H4 (cell line): Measurements from ENCODE around the gene TRANK1. TPM values are rescaled to one million over a fixed set of nuclear protein-coding genes. Genes with fewer than 3 reads are reported as not detected.
A peak's percentile ranks its signal among the peaks of the same experiment; 100 is the strongest.
"Not testable (repeated sequence)": the region's sequence is repeated elsewhere in the genome, so short reads cannot be mapped to it uniquely, and the experiment has no call there.

Experiments used
- DNase-seq: peaks from one replicate; pipeline ENCODE4 v3.0.0-alpha.2; 2015; ENCODE audit warnings: low spot score
- total RNA-seq: library from RNA; depleted of rRNA; stranded (reverse); fragments of >200 nt; shearing (Covaris generic); gene quantifications from 2 replicates; pipeline ENCODE4 v1.2.3, GENCODE V29; 2014; rRNA removed

Gene TRANK1
- total RNA-seq, result 9.7 and 11.4 TPM in 2 replicates

- no peak for DNase-seq
Observed at GRCh38 chr3:36944641-36945270, at the start of gene TRANK1. TRANK1 (minus strand) TSS chr3:36945054; CDS start chr3:36944809, 245 bp downstream.

GRCh38 chr3:36993326-36994283 is 48.8 kb upstream of the TRANK1 start, which contains the start of gene MLH1:
MLH1 (plus strand) TSS chr3:36993518; CDS start chr3:36993548, 30 bp downstream.
- DNase-seq, result peak; percentile 99

DNA sequence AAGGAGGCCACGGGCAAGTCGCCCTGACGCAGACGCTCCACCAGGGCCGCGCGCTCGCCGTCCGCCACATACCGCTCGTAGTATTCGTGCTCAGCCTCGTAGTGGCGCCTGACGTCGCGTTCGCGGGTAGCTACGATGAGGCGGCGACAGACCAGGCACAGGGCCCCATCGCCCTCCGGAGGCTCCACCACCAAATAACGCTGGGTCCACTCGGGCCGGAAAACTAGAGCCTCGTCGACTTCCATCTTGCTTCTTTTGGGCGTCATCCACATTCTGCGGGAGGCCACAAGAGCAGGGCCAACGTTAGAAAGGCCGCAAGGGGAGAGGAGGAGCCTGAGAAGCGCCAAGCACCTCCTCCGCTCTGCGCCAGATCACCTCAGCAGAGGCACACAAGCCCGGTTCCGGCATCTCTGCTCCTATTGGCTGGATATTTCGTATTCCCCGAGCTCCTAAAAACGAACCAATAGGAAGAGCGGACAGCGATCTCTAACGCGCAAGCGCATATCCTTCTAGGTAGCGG is 48.0 kb upstream of the TRANK1 start, which contains the start of gene EPM2AIP1:
Gene EPM2AIP1, minus strand, starts transcription at position 326 of the 520 bp plus-strand sequence. Its CDS starts 54 bp downstream, at position 272.
- DNase-seq, result no peak

DNA sequence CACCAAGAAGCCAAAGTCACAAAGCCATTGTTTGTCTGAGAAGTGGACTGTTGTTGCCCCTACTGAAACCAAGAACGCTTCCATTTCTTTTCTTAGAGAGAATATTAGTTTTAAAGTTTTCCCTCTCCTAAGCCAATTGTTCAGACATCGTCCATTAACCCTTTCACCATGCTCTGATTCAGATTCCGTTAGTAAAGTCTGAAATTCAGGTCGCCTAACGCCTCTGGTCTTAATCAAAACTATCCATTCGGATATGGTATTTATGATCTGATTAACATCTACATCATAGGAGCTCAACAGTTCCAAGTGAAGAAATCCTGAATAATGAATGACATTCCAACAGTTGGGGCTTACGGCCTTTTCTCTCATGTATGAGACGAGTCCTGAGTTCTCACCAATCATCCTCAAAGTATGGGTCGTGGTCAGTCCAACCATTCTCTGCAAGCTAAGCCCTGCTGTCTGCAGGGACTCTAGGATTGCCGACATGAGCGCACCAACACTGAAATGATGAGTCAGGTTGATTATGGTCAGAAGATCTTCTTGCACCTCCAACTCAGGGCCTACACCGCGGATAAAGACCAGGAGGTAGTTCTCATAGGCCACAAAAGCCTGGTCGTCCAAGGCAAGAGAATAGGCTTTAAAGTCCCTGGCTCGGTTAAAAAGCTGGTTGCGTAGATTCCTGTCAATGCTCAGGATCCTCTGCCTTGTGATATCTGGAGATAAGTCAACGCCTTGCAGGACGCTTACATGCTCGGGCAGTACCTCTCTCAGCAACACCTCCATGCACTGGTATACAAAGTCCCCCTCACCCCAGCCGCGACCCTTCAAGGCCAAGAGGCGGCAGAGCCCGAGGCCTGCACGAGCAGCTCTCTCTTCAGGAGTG is 47.3 kb upstream of the TRANK1 start:
- peak; percentile 7 for DNase-seq

GRCh38 chr3:36991147-36991546 is 46.3 kb upstream of the TRANK1 start:
- no peak for DNase-seq

- DNase-seq, result no peak
Observed at GRCh38 chr3:36989568-36989967, 44.7 kb upstream of the TRANK1 start.

- DNase-seq, result no peak
Observed at GRCh38 chr3:36989005-36989404, 44.2 kb upstream of the TRANK1 start.

DNA sequence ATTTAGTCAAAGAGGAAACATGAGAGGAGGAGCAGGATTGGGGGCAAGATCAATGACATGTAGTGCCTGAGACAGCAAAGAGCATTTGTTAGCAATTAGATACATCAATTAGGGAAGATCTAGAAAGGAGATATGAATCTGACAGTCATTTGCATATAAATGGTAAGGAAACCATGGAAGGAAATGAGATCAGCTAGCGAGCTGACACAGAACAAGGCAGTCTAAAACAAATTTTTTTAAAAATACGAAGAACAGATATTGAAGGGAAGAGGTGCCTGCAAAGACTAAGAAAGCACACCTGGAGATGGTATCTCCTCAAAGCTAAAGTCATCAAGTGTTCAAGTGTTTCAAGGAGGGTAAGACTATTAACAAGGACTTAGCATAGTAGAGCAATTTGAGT is 43.5 kb upstream of the TRANK1 start:
- no peak for DNase-seq

DNA sequence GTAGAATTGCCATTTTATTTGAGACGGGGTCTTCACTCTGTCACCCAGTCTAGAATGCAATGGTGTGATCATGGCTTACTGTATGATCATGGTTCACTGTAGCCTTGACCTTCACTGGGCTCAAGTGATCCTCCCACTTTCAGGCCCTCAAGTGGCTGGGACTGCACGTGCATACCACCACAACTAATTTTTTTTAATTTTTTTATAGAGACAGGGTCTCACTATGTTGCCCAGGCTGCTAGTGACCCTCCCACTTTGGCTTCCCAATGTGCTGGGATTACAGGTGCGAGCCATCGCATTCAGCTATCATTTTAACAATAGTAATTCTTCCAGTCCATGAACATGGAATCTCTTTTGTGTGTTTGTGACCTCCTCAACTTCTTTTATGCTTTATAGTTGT is 36.2 kb upstream of the TRANK1 start:
- no peak for DNase-seq

DNA sequence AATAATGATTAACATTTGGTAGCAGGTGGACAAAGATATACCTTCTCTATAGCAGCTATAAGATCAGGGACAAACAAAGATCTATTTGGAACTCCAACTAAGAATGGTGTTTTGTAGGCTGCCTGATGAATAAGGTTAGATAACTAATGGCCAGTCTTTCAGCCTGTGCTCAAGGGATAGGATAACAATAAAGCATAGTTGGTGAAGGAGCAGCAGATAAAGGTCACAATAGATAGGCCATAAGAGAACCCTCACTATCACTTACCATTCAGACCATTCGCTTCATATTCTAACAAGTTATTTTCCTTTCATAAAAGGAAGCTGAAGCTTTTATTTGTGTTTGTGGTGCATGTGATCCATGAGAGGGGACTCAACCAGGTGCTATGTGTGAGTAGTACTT is 28.3 kb upstream of the TRANK1 start:
- no peak for DNase-seq

GRCh38 chr3:36972163-36972562 is 27.3 kb upstream of the TRANK1 start:
- no peak for DNase-seq

DNA sequence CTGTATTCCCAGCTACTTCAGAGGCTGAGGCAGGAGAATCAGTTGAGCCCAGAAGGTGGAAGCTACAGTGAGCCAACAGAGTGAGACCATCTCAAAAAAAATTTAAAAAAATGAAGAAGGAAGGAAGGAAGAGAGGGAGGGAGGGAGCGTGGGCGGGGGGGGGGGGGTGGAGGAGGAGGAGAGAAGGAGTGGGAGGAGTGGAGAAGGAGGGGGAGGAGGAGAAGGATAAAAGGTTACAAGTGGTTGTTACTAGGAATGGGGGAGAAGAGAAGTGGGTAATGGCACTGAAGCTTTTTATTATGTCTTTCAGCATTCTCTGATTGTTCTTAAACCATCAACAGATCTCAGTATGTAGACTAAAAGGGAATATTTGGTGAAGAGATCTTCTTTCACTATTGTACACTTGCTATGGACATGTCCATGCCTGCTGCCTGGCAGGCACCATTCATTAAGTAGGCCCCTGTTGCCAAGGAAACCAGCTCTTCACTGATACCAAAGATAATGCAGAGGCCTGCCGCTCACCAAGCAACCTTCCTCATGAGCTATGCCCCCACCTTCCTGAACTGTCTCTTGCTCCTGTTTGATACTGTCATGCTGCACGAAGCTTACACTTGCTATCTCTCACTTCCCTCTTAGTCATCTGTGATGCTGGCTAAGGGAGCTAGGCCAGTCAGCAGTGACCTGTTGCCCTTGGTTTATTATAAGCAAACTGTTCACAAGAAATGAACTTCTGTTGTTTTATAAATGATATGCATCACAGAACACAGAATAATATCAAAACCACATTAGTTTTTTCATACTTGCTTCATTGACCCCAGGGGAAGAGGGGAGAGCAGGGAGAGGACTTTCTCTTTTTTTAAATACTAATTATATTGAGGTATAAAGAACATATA is 24.9 kb upstream of the TRANK1 start:
- no peak for DNase-seq

DNA sequence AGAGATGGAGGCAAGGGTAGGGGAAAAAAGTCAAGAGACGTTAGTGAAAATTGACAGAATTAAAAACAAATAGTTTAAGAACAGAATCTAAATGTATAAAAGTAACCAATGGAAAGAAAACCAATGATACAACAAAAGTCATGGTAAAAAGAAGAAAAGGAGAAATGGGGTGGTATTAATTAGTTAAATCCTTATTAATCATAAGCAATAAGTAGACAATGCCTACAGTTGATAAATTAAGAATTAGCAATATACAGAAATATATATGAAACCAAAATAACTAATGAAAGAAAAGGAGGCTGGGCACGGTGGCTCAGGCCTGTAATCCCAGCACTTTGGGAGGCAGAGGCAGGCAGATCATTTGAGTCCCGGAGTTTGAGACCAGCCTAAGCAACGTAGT is 24.2 kb upstream of the TRANK1 start:
- DNase-seq, result no peak

DNA sequence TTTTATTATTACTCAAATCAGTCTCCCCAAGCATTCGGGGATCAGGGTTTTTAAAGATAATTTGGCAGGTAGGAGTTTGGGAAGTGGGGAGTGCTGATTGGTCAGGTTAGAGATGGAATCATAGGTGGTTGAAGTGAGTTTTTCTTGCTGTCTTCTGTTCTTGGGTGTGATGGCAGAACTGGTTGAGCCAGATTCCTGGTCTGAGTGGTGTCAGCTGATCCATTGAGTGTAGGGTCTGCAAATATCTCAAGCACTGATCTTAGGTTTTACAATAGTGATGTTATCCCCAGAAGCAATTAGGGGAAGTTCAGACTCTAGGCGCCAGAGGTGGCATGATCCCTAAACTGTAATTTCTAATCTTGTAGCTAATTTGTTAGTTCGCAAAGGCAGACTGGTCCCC is 20.6 kb upstream of the TRANK1 start:
- DNase-seq, result no peak

DNA sequence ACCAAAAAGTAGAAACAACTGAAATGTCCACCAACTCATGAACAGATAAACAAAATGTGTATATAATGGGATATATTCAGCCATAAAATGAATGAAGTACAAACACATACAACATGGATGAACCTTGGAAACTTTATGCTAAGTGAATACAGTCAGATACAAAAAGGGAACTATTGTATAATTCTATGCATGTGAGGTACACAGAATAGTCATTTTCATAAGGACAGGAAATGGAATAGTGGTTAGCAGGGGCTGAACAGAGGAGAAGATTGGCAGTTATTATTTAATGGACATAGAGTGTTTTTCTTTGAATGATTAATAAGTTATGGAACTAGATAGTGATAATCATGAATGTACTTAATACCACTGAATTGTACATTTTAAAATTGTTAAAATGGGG is 20.0 kb upstream of the TRANK1 start:
- DNase-seq, result no peak

DNA sequence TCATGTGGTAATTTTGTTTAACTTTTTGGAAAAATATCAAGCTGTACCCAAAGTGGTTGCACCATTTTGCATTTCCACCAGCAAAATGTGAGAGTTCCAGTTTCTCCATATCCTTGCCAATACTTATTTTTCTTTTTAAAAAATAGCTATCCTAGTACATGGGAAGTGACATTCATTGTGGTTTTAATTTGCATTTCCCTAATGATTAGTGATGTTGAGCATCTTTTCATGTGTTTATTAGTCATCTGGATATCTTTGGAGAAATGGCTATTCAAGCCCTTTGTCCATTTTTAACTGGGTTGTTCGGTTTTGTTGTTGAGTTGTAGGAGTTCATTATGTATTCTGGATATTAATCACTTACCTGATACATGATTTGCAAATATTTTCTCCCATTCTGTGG is 19.5 kb upstream of the TRANK1 start:
- DNase-seq, result no peak

GRCh38 chr3:36963008-36963407 is 18.2 kb upstream of the TRANK1 start:
- not testable (repeated sequence) for DNase-seq

- no peak for DNase-seq
Observed at GRCh38 chr3:36960502-36960901, 15.6 kb upstream of the TRANK1 start.

DNA sequence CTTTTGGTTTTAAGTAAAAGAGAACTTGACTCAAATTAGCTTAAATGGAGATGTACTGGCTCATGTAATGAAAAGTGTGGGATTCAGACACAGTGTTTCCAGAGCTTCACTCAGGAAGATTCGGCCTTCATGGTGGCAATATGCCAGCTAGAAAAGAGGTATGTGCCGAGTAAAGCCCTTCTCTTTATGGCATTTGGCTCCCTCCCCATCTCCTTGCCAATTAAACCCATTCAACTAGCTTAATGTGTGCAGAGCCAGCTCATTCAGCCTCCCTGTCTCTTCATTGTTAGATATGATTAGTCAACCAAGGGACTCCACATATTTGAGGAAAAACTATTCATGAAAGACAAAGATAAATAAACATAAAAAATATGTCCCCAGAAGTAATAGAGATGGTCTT is 15.0 kb upstream of the TRANK1 start:
- DNase-seq, result no peak

DNA sequence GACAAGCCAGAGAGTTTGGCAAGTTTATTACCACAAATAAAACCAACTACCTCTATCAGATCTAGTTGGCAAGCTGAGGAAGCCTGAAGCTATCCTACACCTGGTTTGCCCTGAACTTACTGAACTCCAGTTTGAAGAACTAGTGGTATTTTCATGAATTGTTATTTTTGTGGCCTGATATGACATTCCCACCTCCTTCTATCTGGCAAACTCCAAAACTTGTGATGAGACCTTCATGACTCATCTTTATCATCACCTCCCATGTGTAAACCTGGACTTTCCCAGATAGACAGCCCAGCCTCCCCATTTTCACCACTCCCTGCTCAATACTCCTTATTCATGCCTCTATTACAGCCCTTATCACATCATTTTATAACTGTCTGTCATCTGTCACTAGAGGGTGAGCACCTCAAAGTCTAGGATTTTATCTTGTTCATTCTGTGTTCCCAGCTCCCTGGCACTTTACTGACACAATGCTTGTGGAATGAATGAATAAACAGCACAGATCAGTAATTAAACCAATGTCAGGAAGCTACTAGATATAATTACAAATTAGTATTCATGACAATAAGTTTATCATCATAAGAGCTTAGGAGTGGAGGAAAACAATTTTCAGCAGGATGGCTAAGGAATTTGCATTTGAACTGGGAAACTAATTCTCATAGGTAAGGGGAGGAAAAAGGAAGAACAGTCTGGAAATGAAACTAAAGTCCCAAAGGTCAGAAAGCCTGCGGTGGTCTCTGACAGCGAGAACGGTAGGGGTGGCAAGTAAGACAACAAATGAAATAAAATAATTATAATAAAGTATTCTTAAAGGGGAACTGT is 13.2 kb upstream of the TRANK1 start:
- DNase-seq, result no peak
